HepG2 (cell line): ENCODE results near the gene EFEMP2. TPM values are rescaled to one million over a fixed set of nuclear protein-coding genes. Genes with fewer than 3 reads are reported as not detected.
A peak's percentile ranks its signal among the peaks of the same experiment; 100 is the strongest.

Source experiments
- HNF1A ChIP-seq, 2 experiments: sonication (generic) in 1 of 2; formaldehyde crosslinking in 1 of 2; IDR thresholded peaks; 2 replicates each; pipeline versions ENCODE4 v1.4.0 to v1.6.1; 2016 to 2020; ENCODE audit warnings: borderline replicate concordance in 1 of 2, low read depth in 1 of 2, mild to moderate bottlenecking in 1 of 2, missing genetic modification reagents in 1 of 2
- IRF1 ChIP-seq: sonication (generic); formaldehyde crosslinking; IDR thresholded peaks from 2 replicates; pipeline ENCODE4 v1.4.0; 2020; ENCODE audit warnings: low read depth, mild to moderate bottlenecking, missing genetic modification reagents
- ISL2 ChIP-seq: sonication (generic); formaldehyde crosslinking; IDR thresholded peaks from 2 replicates; pipeline ENCODE4 v1.5.0; 2020; ENCODE audit warnings: missing genetic modification reagents
- KDM2A ChIP-seq: sonication (generic); formaldehyde crosslinking; IDR thresholded peaks from 2 replicates; pipeline ENCODE4 v1.4.0; 2020; ENCODE audit warnings: low read depth, missing genetic modification reagents, borderline replicate concordance
- MAFF ChIP-seq: IDR thresholded peaks from 2 replicates; pipeline ENCODE4 v1.6.1; 2011; ENCODE audit warnings: low read depth, low read length, improper control_type of control experiment
- MIXL1 ChIP-seq: IDR thresholded peaks from 2 replicates; pipeline ENCODE4 v1.6.1; 2016
- POGK ChIP-seq: sonication (generic); formaldehyde crosslinking; conservative IDR thresholded peaks from 2 replicates; pipeline ENCODE4 v1.8.0; 2022; ENCODE audit warnings: mild to moderate bottlenecking, moderate library complexity, missing genetic modification reagents
- SALL2 ChIP-seq: sonication (generic); formaldehyde crosslinking; IDR thresholded peaks from 2 replicates; pipeline ENCODE4 v1.8.1; 2023; ENCODE audit warnings: mild to moderate bottlenecking, missing genetic modification reagents, inconsistent platforms
- ZFX ChIP-seq: sonication (generic); formaldehyde crosslinking; IDR thresholded peaks from 2 replicates; pipeline ENCODE4 v1.4.0; 2020; ENCODE audit warnings: mild to moderate bottlenecking, low read depth, missing genetic modification reagents, moderate library complexity
- ZNF232 ChIP-seq: sonication (generic); formaldehyde crosslinking; IDR thresholded peaks from 2 replicates; pipeline ENCODE4 v1.4.0; 2020; ENCODE audit warnings: missing genetic modification reagents, borderline replicate concordance
- ZNF234 ChIP-seq: sonication (generic); formaldehyde crosslinking; conservative IDR thresholded peaks from 2 replicates; pipeline ENCODE4 v1.5.1; 2020; ENCODE audit warnings: mild to moderate bottlenecking, missing genetic modification reagents
- ZNF777 ChIP-seq: sonication (generic); formaldehyde crosslinking; IDR thresholded peaks from 2 replicates; pipeline ENCODE4 v1.4.0; 2020; ENCODE audit warnings: missing genetic modification reagents
- ZSCAN31 ChIP-seq: sonication (generic); formaldehyde crosslinking; IDR thresholded peaks from 2 replicates; pipeline ENCODE4 v1.5.0; 2020; ENCODE audit warnings: low read depth, mild to moderate bottlenecking, missing genetic modification reagents
- polyA plus RNA-seq, 8 experiments: library from polyadenylated mRNA; depleted of rRNA in 3 of 8; stranded (reverse) in 7 of 8; unstranded in 1 of 8; fragments of >200 nt; fragmentation: Illumina TruSeq in 4 of 8; extraction: Trizol in 4 of 8; gene quantifications; 2 replicates each; pipeline versions ENCODE4 v1.2.1 to v1.2.3, GENCODE V29; 2011 to 2016; ENCODE audit warnings: low read depth in 4 of 8, missing spikeins in 1 of 8, mixed read lengths in 1 of 8; ENCODE audit not compliant: insufficient read depth in 1 of 8
- total RNA-seq, 5 experiments: library from RNA; depleted of rRNA; stranded (reverse); fragments of >200 nt; fragmentation: Illumina TruSeq; extraction: Trizol; gene quantifications; 2 replicates each; pipeline ENCODE4 v1.2.3, GENCODE V29; 2016; ENCODE audit warnings: low read depth in 1 of 5
- TF ChIP-seq, protein P1 (sequence below): IDR thresholded peaks from 2 replicates; pipeline ENCODE4 v1.6.1; 2016; ENCODE audit warnings: missing biosample characterization, missing genetic modification reagents, low read depth
- TF ChIP-seq, protein P2 (sequence below): sonication (generic); formaldehyde crosslinking; IDR thresholded peaks from 2 replicates; pipeline ENCODE4 v1.4.0; 2020; ENCODE audit warnings: missing genetic modification reagents
- TF ChIP-seq, protein P3 (sequence below): sonication (generic); formaldehyde crosslinking; IDR thresholded peaks from 2 replicates; pipeline ENCODE4 v1.4.0; 2020; ENCODE audit warnings: missing genetic modification reagents

EFEMP2 gene
- total and polyA plus RNA-seq, 2 of the 13 experiments (the other 11 are each of a cell fraction or from before 2014, with no cell fraction given): 7.4 to 29.7 TPM

GRCh38 chr11:65919141-65919572, 46.6 kb upstream of the EFEMP2 start, which contains the start of gene DRAP1 (continued):
- 0 out of 2 replicates have a peak, but pooled peaks have one; percentile 12 for TF ChIP-seq ZSCAN31 (CRISPR knock-in tag)
- TF ChIP-seq MIXL1: no peak; the same call in 1 of the 2 replicates
- peak; percentile 81 for TF ChIP-seq ZFX
- peak; percentile 68; the same call in 1 of the 2 replicates for TF ChIP-seq ZNF232 (CRISPR knock-in tag)
- TF ChIP-seq, protein P1, sequence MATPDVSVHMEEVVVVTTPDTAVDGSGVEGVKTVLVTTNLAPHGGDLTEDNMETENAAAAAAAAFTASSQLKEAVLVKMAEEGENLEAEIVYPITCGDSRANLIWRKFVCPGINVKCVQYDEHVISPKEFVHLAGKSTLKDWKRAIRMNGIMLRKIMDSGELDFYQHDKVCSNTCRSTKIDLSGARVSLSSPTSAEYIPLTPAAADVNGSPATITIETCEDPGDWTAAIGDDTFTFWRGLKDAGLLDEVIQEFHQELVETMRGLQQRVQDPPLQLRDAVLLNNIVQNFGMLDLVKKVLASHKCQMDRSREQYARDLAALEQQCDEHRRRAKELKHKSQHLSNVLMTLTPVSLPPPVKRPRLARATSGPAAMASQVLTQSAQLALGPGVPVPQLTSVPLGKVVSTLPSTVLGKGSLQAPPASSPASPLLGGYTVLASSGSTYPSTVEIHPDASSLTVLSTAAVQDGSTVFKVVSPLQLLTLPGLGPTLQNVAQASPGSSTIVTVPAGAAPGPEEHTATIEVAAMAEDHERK (CRISPR knock-in tag): no peak
- no peak for TF ChIP-seq ZNF234 (CRISPR knock-in tag)
- TF ChIP-seq ISL2 (CRISPR knock-in tag): peak; percentile 75
- TF ChIP-seq SALL2 (CRISPR knock-in tag): peak; percentile 89
- peak; percentile 86 for TF ChIP-seq KDM2A
- TF ChIP-seq ZNF777 (CRISPR knock-in tag): peak; percentile 90
- TF ChIP-seq IRF1 (CRISPR knock-in tag): no peak
- peak; percentile 68 for TF ChIP-seq POGK
- no peak for TF ChIP-seq HNF1A (IDR thresholded peaks at IDR 0.05; ENCODE audit: low read depth)
- peak; percentile 54; the same call in 1 of the 2 replicates for TF ChIP-seq HNF1A (CRISPR knock-in tag; IDR thresholded peaks at IDR 0.05; ENCODE audit: borderline replicate concordance)
- TF ChIP-seq, protein P2, sequence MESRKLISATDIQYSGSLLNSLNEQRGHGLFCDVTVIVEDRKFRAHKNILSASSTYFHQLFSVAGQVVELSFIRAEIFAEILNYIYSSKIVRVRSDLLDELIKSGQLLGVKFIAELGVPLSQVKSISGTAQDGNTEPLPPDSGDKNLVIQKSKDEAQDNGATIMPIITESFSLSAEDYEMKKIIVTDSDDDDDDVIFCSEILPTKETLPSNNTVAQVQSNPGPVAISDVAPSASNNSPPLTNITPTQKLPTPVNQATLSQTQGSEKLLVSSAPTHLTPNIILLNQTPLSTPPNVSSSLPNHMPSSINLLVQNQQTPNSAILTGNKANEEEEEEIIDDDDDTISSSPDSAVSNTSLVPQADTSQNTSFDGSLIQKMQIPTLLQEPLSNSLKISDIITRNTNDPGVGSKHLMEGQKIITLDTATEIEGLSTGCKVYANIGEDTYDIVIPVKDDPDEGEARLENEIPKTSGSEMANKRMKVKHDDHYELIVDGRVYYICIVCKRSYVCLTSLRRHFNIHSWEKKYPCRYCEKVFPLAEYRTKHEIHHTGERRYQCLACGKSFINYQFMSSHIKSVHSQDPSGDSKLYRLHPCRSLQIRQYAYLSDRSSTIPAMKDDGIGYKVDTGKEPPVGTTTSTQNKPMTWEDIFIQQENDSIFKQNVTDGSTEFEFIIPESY (CRISPR knock-in tag): peak; percentile 75
- TF ChIP-seq MAFF: no peak
- TF ChIP-seq, protein P3, sequence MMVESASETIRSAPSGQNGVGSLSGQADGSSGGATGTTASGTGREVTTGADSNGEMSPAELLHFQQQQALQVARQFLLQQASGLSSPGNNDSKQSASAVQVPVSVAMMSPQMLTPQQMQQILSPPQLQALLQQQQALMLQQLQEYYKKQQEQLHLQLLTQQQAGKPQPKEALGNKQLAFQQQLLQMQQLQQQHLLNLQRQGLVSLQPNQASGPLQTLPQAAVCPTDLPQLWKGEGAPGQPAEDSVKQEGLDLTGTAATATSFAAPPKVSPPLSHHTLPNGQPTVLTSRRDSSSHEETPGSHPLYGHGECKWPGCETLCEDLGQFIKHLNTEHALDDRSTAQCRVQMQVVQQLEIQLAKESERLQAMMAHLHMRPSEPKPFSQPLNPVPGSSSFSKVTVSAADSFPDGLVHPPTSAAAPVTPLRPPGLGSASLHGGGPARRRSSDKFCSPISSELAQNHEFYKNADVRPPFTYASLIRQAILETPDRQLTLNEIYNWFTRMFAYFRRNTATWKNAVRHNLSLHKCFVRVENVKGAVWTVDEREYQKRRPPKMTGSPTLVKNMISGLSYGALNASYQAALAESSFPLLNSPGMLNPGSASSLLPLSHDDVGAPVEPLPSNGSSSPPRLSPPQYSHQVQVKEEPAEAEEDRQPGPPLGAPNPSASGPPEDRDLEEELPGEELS: peak; percentile 57; the same call in 1 of the 2 replicates
